ENCODE data around the gene TTYH1. TPM values are rescaled to one million over a fixed set of nuclear protein-coding genes. Genes with fewer than 3 reads are reported as not detected.

Gene TTYH1
- total RNA-seq, 1 experiment from 2014 or later = 0.62 TPM

DNA sequence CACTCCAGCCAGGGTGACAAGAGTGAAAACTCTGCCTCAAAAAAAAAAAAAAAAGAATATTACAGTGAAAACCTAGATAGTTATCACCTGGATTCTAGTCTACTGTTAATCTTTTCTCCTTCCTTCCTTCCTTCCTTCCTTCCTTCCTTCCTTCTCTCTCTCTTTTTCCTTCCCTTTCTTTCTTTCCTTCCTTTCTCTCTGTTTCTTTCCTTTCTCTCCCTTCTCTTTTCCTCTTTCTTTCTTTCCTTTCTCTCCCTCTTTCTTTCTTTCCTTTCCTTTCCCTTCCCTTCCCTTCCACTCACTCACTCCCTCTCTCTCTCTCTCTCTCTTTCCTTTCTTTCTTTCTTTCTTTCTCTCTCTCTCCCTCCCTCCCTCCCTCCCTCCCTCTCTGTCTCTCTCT is 9.6 kb upstream of the TTYH1 start:
- Histone ChIP-seq H3K9me3 (ENCODE audit: control insufficient read depth, insufficient read depth, low read depth, low read length) (no peaks in the 10 kb centered on the region), H3K4me1 (ENCODE audit: control insufficient read depth, insufficient read depth, low read length) (no peaks in the 10 kb centered on the region), H3K27me3 (ENCODE audit: control insufficient read depth, insufficient read depth, low read length) (peaks cover 4% of the 10 kb centered on the region), H3K27ac (ENCODE audit: low read length) (no peak overlapping the region), H3K36me3 (ENCODE audit: control insufficient read depth, insufficient read depth, low read length) (no peaks in the 10 kb centered on the region), H3K4me3 (ENCODE audit: low read depth in 2 of 2, low read length in 2 of 2) (no peak overlapping the region)
- no peak for TF ChIP-seq TCF7L2 (IDR thresholded peaks at IDR 0.05; ENCODE audit: low read depth, low read length)
- TF ChIP-seq POLR2AphosphoS5 (IDR thresholded peaks at IDR 0.05; ENCODE audit: low read depth, low read length) = no peak
- TF ChIP-seq, protein P1, sequence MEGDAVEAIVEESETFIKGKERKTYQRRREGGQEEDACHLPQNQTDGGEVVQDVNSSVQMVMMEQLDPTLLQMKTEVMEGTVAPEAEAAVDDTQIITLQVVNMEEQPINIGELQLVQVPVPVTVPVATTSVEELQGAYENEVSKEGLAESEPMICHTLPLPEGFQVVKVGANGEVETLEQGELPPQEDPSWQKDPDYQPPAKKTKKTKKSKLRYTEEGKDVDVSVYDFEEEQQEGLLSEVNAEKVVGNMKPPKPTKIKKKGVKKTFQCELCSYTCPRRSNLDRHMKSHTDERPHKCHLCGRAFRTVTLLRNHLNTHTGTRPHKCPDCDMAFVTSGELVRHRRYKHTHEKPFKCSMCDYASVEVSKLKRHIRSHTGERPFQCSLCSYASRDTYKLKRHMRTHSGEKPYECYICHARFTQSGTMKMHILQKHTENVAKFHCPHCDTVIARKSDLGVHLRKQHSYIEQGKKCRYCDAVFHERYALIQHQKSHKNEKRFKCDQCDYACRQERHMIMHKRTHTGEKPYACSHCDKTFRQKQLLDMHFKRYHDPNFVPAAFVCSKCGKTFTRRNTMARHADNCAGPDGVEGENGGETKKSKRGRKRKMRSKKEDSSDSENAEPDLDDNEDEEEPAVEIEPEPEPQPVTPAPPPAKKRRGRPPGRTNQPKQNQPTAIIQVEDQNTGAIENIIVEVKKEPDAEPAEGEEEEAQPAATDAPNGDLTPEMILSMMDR (IDR thresholded peaks at IDR 0.05) = no peak
- no peak for TF ChIP-seq SIN3A (IDR thresholded peaks at IDR 0.05; ENCODE audit: borderline replicate concordance, insufficient read depth, low read depth, low read length)
- TF ChIP-seq REST (IDR thresholded peaks at IDR 0.05; ENCODE audit: insufficient read depth in 1 of 2, low read depth in 2 of 2, low read length in 1 of 2) = no peak
- POLR2A ChIA-PET = no interaction called here
- no TSS peak for BruUV-seq (replicated peaks)
- in situ Hi-C loops (cut with HindIII; ENCODE audit: low pct_unique_long_range_greater_than_20kb, low sequenced_read_pairs) = no loop called here
- ATAC-seq (no peak), DNase-seq (ENCODE audit: low read depth, low spot score) (no peak)
- CTCF ChIA-PET = no interaction called here
- intact Hi-C loops (cut with micrococcal nuclease; ENCODE audit: unreplicated experiment) = no loop called here

DNA sequence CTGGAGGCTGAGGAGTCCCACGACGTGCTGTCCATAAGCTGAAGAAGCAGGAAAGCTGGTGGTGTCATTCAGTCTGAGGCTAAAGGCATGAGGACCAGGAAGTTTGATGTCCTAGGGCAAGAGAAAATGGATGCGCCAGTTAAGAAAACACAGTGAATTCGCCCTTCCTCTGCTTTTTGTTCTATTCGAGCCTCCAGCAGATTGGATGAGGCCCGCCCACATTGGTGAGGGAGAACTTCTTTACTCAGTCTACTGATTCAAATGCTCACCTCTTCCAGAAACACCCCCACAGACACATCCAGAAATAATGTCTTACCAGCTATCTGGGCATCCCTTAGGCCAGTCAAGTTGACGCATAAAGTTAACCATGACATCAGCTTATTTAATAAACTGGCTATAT is 7.5 kb upstream of the TTYH1 start:
- no peak for TF ChIP-seq SIN3A (IDR thresholded peaks at IDR 0.05; ENCODE audit: borderline replicate concordance, insufficient read depth, low read depth, low read length)
- no peak for TF ChIP-seq POLR2AphosphoS5 (IDR thresholded peaks at IDR 0.05; ENCODE audit: low read depth, low read length)
- no peak for TF ChIP-seq TCF7L2 (IDR thresholded peaks at IDR 0.05; ENCODE audit: low read depth, low read length)
- no peak for TF ChIP-seq REST (IDR thresholded peaks at IDR 0.05; ENCODE audit: insufficient read depth in 1 of 2, low read depth in 2 of 2, low read length in 1 of 2)
- TF ChIP-seq, protein P1 (IDR thresholded peaks at IDR 0.05) = no peak
- Histone ChIP-seq H3K4me1 (ENCODE audit: control insufficient read depth, insufficient read depth, low read length) (no peaks in the 10 kb centered on the region), H3K36me3 (ENCODE audit: control insufficient read depth, insufficient read depth, low read length) (no peaks in the 10 kb centered on the region), H3K27ac (ENCODE audit: low read length) (no peak overlapping the region), H3K4me3 (ENCODE audit: low read depth in 2 of 2, low read length in 2 of 2) (no peak overlapping the region), H3K27me3 (ENCODE audit: control insufficient read depth, insufficient read depth, low read length) (peaks cover 6% of the 10 kb centered on the region), H3K9me3 (ENCODE audit: control insufficient read depth, insufficient read depth, low read depth, low read length) (no peaks in the 10 kb centered on the region)
- in situ Hi-C loops (cut with HindIII; ENCODE audit: low pct_unique_long_range_greater_than_20kb, low sequenced_read_pairs) = no loop called here
- DNase-seq (ENCODE audit: low read depth, low spot score) = no peak
- ATAC-seq = no peak
- no TSS peak for BruUV-seq (replicated peaks)
- CTCF ChIA-PET = no interaction called here
- intact Hi-C loops (cut with micrococcal nuclease; ENCODE audit: unreplicated experiment) = no loop called here
- POLR2A ChIA-PET = interaction anchor here (0.5 kb wide), 1 partner anchor 25 kb away, joined by 5 read pairs; no protein-coding TSS in a partner anchor
